ENCODE measurements around the gene TSEN2. TPM values are rescaled to one million over a fixed set of nuclear protein-coding genes. Genes with fewer than 3 reads are reported as not detected.

The TSEN2 gene
- total RNA-seq, 1 donor from 2014 or later: 21.3 TPM

GRCh38 chr3:12569836-12570235 is 85.6 kb downstream of the TSEN2 start:
- Mint-ChIP-seq H3K36me3 (peaks cover 51% of the 10 kb centered on the region), H3K27me3 (ENCODE audit: insufficient read depth, low read depth) (peaks cover 2% of the 10 kb centered on the region), H3K4me3 (no peak overlapping the region), H3K27ac (no peak overlapping the region), H3K9me3 (peaks cover 18% of the 10 kb centered on the region), H3K4me1 (no peaks in the 10 kb centered on the region)
- Histone ChIP-seq H3K27ac (no peak overlapping the region), H3F3A (ENCODE audit: low read depth) (no peaks in the 10 kb centered on the region), H3K36me3 (peaks cover 4% of the 10 kb centered on the region), H3K9me3 (ENCODE audit: low read depth) (no peaks in the 10 kb centered on the region), H3K27me3 (no peaks in the 10 kb centered on the region), H3K79me2 (ENCODE audit: low read depth) (peaks cover 37% of the 10 kb centered on the region), H3K4me1 (no peaks in the 10 kb centered on the region), H3K9ac (no peak overlapping the region), H3K4me2 (no peak overlapping the region), H3K4me3 (no peak overlapping the region), H2AFZ (replicated peaks) (no peak overlapping the region), H4K20me1 (ENCODE audit: low read depth) (peaks cover 18% of the 10 kb centered on the region)
- TF ChIP-seq EZH2 (IDR thresholded peaks at IDR 0.05): no peak
- TF ChIP-seq, protein P1, sequence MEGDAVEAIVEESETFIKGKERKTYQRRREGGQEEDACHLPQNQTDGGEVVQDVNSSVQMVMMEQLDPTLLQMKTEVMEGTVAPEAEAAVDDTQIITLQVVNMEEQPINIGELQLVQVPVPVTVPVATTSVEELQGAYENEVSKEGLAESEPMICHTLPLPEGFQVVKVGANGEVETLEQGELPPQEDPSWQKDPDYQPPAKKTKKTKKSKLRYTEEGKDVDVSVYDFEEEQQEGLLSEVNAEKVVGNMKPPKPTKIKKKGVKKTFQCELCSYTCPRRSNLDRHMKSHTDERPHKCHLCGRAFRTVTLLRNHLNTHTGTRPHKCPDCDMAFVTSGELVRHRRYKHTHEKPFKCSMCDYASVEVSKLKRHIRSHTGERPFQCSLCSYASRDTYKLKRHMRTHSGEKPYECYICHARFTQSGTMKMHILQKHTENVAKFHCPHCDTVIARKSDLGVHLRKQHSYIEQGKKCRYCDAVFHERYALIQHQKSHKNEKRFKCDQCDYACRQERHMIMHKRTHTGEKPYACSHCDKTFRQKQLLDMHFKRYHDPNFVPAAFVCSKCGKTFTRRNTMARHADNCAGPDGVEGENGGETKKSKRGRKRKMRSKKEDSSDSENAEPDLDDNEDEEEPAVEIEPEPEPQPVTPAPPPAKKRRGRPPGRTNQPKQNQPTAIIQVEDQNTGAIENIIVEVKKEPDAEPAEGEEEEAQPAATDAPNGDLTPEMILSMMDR (IDR thresholded peaks at IDR 0.05): no peak
- TF ChIP-seq EZH2phosphoT487 (IDR thresholded peaks at IDR 0.05): no peak
- no peak for DNase-seq (ENCODE audit: low spot score)

DNA sequence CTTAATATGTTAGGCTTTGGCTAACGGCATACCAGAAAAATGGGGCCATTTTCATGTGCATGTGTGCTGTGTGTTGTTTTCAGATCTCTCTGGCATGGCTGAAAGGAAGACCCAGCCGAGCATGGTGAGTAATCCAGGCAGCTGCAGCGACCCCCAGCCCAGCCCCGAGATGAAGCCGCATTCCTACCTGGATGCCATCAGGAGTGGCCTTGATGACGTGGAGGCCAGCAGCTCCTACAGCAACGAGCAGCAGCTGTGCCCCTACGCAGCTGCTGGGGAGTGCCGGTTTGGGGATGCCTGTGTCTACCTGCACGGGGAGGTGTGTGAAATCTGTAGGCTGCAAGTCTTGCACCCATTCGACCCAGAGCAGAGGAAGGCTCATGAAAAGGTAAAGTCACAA is 87.7 kb downstream of the TSEN2 start:
- Mint-ChIP-seq H3K36me3 (peaks cover 45% of the 10 kb centered on the region), H3K27ac (no peak overlapping the region), H3K9me3 (peaks cover 4% of the 10 kb centered on the region), H3K4me1 (no peaks in the 10 kb centered on the region), H3K4me3 (no peak overlapping the region), H3K27me3 (ENCODE audit: insufficient read depth, low read depth) (peaks cover 2% of the 10 kb centered on the region)
- Histone ChIP-seq H3K4me3 (no peak overlapping the region), H3K4me2 (no peak overlapping the region), H3F3A (ENCODE audit: low read depth) (no peaks in the 10 kb centered on the region), H3K9ac (no peak overlapping the region), H3K79me2 (ENCODE audit: low read depth) (peaks cover 16% of the 10 kb centered on the region), H3K27ac (no peak overlapping the region), H2AFZ (replicated peaks) (no peak overlapping the region), H3K9me3 (ENCODE audit: low read depth) (no peaks in the 10 kb centered on the region), H3K36me3 (peaks cover 4% of the 10 kb centered on the region), H4K20me1 (ENCODE audit: low read depth) (no peaks in the 10 kb centered on the region), H3K27me3 (no peaks in the 10 kb centered on the region), H3K4me1 (no peaks in the 10 kb centered on the region)
- TF ChIP-seq EZH2 (IDR thresholded peaks at IDR 0.05) (no peak), EZH2phosphoT487 (IDR thresholded peaks at IDR 0.05) (no peak)
- TF ChIP-seq, protein P1 (IDR thresholded peaks at IDR 0.05): no peak
- DNase-seq (ENCODE audit: low spot score): no peak

GRCh38 chr3:12574131-12574530 is 89.9 kb downstream of the TSEN2 start:
- Histone ChIP-seq H3K36me3 (peaks cover 4% of the 10 kb centered on the region), H3K4me1 (no peaks in the 10 kb centered on the region), H3K27ac (no peak overlapping the region), H3K79me2 (ENCODE audit: low read depth) (no peaks in the 10 kb centered on the region), H3K9me3 (ENCODE audit: low read depth) (no peaks in the 10 kb centered on the region), H4K20me1 (ENCODE audit: low read depth) (no peaks in the 10 kb centered on the region), H3K27me3 (no peaks in the 10 kb centered on the region), H3F3A (ENCODE audit: low read depth) (no peaks in the 10 kb centered on the region), H2AFZ (replicated peaks) (no peak overlapping the region), H3K9ac (no peak overlapping the region), H3K4me3 (no peak overlapping the region), H3K4me2 (no peak overlapping the region)
- no peak for DNase-seq (ENCODE audit: low spot score)
- no peaks in the 10 kb centered on the region for H3K9me3 Mint-ChIP-seq
- peaks cover 2% of the 10 kb centered on the region for H3K27me3 Mint-ChIP-seq (ENCODE audit: insufficient read depth, low read depth)
- H3K4me3 Mint-ChIP-seq: no peak overlapping the region
- H3K27ac Mint-ChIP-seq: no peak overlapping the region
- H3K4me1 Mint-ChIP-seq: no peaks in the 10 kb centered on the region
- H3K36me3 Mint-ChIP-seq: peaks cover 42% of the 10 kb centered on the region
- TF ChIP-seq EZH2 (IDR thresholded peaks at IDR 0.05): no peak
- TF ChIP-seq, protein P1 (IDR thresholded peaks at IDR 0.05): no peak
- no peak for TF ChIP-seq EZH2phosphoT487 (IDR thresholded peaks at IDR 0.05)
